ENCODE results near the gene MAP3K13. TPM values are rescaled to one million over a fixed set of nuclear protein-coding genes. Genes with fewer than 3 reads are reported as not detected.
"Not testable (repeated sequence)": the region's sequence is repeated elsewhere in the genome, so short reads cannot be mapped to it uniquely, and the experiment has no call there.

Gene MAP3K13
- total RNA-seq, 1 donor from 2014 or later, result 26.4 TPM

GRCh38 chr3:185365291-185366073, 2.5 kb downstream of the MAP3K13 start:
- TF ChIP-seq, protein P1, sequence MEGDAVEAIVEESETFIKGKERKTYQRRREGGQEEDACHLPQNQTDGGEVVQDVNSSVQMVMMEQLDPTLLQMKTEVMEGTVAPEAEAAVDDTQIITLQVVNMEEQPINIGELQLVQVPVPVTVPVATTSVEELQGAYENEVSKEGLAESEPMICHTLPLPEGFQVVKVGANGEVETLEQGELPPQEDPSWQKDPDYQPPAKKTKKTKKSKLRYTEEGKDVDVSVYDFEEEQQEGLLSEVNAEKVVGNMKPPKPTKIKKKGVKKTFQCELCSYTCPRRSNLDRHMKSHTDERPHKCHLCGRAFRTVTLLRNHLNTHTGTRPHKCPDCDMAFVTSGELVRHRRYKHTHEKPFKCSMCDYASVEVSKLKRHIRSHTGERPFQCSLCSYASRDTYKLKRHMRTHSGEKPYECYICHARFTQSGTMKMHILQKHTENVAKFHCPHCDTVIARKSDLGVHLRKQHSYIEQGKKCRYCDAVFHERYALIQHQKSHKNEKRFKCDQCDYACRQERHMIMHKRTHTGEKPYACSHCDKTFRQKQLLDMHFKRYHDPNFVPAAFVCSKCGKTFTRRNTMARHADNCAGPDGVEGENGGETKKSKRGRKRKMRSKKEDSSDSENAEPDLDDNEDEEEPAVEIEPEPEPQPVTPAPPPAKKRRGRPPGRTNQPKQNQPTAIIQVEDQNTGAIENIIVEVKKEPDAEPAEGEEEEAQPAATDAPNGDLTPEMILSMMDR (IDR thresholded peaks at IDR 0.05; ENCODE audit: unreplicated experiment), result no peak
- no peaks in the 10 kb centered on the region for H3K36me3 Mint-ChIP-seq (ENCODE audit: low read depth, unreplicated experiment)
- H3K9me3 Mint-ChIP-seq (ENCODE audit: unreplicated experiment), result no peaks in the 10 kb centered on the region
- peaks cover 2% of the 10 kb centered on the region for H3K27me3 Mint-ChIP-seq (ENCODE audit: unreplicated experiment)
- no peak overlapping the region for H3K27ac Mint-ChIP-seq (ENCODE audit: unreplicated experiment)
- peaks cover 10% of the 10 kb centered on the region for H3K4me1 Mint-ChIP-seq (ENCODE audit: unreplicated experiment)
- no peak for DNase-seq (ENCODE audit: low spot score)
- no peak overlapping the region for H3K4me3 Mint-ChIP-seq (ENCODE audit: unreplicated experiment)

- no peaks in the 10 kb centered on the region for H3K9me3 Mint-ChIP-seq (ENCODE audit: unreplicated experiment)
- no peak for DNase-seq (ENCODE audit: low spot score)
- no peak overlapping the region for H3K4me3 Mint-ChIP-seq (ENCODE audit: unreplicated experiment)
- no peak overlapping the region for H3K27ac Mint-ChIP-seq (ENCODE audit: unreplicated experiment)
- H3K4me1 Mint-ChIP-seq (ENCODE audit: unreplicated experiment), result peaks cover 10% of the 10 kb centered on the region
- peaks cover 2% of the 10 kb centered on the region for H3K27me3 Mint-ChIP-seq (ENCODE audit: unreplicated experiment)
- TF ChIP-seq, protein P1 (IDR thresholded peaks at IDR 0.05; ENCODE audit: unreplicated experiment), result no peak
- no peaks in the 10 kb centered on the region for H3K36me3 Mint-ChIP-seq (ENCODE audit: low read depth, unreplicated experiment)
Observed at GRCh38 chr3:185366074-185366335, 3.1 kb downstream of the MAP3K13 start.

DNA sequence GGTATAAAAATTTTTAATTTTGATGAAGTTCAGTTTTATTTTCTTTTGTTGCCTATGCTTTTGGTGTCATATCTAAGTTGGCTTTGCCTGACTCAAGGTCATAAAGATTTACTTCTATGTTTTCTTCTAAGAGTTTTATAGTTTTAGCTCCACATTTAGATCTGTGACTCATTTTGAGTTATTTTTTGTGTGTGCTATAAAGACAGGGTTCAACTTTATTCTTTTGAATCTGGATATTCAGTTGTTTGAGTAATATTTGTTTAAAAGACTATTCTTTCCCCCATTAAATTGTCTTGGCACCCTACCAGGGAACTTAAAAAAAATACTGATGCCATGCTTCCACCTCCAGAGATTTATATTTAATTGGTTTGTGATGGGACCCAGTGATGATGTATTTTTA, 4.0 kb downstream of the MAP3K13 start:
- Mint-ChIP-seq H3K4me1 (ENCODE audit: unreplicated experiment) (peaks cover 13% of the 10 kb centered on the region), H3K27ac (ENCODE audit: unreplicated experiment) (no peak overlapping the region), H3K36me3 (ENCODE audit: low read depth, unreplicated experiment) (no peaks in the 10 kb centered on the region), H3K27me3 (ENCODE audit: unreplicated experiment) (peaks cover 2% of the 10 kb centered on the region), H3K9me3 (ENCODE audit: unreplicated experiment) (no peaks in the 10 kb centered on the region), H3K4me3 (ENCODE audit: unreplicated experiment) (no peak overlapping the region)
- TF ChIP-seq, protein P1 (IDR thresholded peaks at IDR 0.05; ENCODE audit: unreplicated experiment), result no peak
- DNase-seq (ENCODE audit: low spot score), result no peak

GRCh38 chr3:185370349-185370748, 7.4 kb downstream of the MAP3K13 start:
- not testable (repeated sequence) for DNase-seq (ENCODE audit: low spot score); H3K4me3 Mint-ChIP-seq (ENCODE audit: unreplicated experiment); H3K27me3 Mint-ChIP-seq (ENCODE audit: unreplicated experiment); H3K9me3 Mint-ChIP-seq (ENCODE audit: unreplicated experiment); H3K36me3 Mint-ChIP-seq (ENCODE audit: low read depth, unreplicated experiment); H3K27ac Mint-ChIP-seq (ENCODE audit: unreplicated experiment); H3K4me1 Mint-ChIP-seq (ENCODE audit: unreplicated experiment)

DNA sequence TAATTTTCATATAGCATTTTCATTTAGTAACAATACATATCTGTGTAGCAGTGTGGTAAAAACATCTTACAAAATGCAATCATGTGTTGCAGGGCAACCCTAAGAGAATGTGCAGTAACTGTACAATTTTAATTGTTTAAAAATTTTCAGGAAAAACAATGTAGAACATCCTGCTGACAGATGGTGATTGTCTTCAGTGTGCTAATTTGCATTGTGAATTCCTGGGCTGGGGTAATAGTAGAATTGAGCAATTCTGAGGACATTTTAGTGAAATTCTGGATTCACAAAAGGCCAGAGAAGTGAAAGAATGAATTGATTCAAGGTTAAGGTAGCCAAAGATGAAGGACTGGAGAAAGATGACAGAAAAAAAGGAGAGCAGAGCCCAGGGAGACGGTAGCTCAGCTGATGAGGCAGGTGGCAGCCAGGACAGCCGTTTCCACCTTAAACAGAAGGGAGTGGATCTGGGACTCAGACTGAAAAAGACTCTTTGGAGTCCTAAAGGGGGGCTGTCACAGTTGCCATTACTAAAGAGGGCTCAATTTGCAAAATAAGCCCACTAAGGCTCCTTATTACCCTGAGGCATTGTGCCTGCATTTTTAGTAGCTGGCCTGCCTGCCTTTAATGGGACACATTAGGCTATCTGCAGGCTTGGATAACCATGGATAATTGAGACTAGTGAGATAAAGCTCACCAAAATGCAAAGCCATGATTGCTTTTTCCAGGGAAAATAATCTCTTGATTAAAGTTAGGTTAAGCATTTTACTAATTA, 8.6 kb downstream of the MAP3K13 start:
- Mint-ChIP-seq H3K9me3 (ENCODE audit: unreplicated experiment) (no peaks in the 10 kb centered on the region), H3K27me3 (ENCODE audit: unreplicated experiment) (no peaks in the 10 kb centered on the region), H3K4me3 (ENCODE audit: unreplicated experiment) (no peak overlapping the region), H3K27ac (ENCODE audit: unreplicated experiment) (no peak overlapping the region), H3K4me1 (ENCODE audit: unreplicated experiment) (peaks cover 4% of the 10 kb centered on the region), H3K36me3 (ENCODE audit: low read depth, unreplicated experiment) (no peaks in the 10 kb centered on the region)
- TF ChIP-seq, protein P1 (IDR thresholded peaks at IDR 0.05; ENCODE audit: unreplicated experiment), result no peak
- no peak for DNase-seq (ENCODE audit: low spot score)
